ENCODE results near the gene ZNF862. TPM values are rescaled to one million over a fixed set of nuclear protein-coding genes. Genes with fewer than 3 reads are reported as not detected.

Gene ZNF862
- total RNA-seq, 1 experiment from 2014 or later = 42.4 TPM

GRCh38 chr7:149861728-149862045 lies 23.5 kb downstream of the ZNF862 start:
- no TSS peak for BruUV-seq (replicated peaks)

GRCh38 chr7:149862156-149862555 lies 24.0 kb downstream of the ZNF862 start:
- CTCF ChIA-PET = no interaction called here
- intact Hi-C loops (cut with micrococcal nuclease; ENCODE audit: unreplicated experiment) = no loop called here

More at GRCh38 chr7:149861728-149862045, 23.5 kb downstream of the ZNF862 start:
- Histone ChIP-seq H3K4me1 (replicated peaks; ENCODE audit: insufficient read depth) (no peaks in the 10 kb centered on the region), H3K9me2 (ENCODE audit: insufficient read depth) (no peaks in the 10 kb centered on the region), H3K4me2 (no peak overlapping the region), H3K27me3 (ENCODE audit: insufficient read depth, low read depth) (no peaks in the 10 kb centered on the region), H3K4me3 (no peak overlapping the region), H4K20me1 (ENCODE audit: insufficient read depth) (no peaks in the 10 kb centered on the region), H3K9me3 (ENCODE audit: insufficient read depth, low read depth) (no peaks in the 10 kb centered on the region), H2AFZ (no peak overlapping the region), H3K36me3 (ENCODE audit: low read depth) (no peaks in the 10 kb centered on the region), H3K27ac (no peak overlapping the region), H3F3A (ENCODE audit: insufficient read depth, low read depth) (no peaks in the 10 kb centered on the region), H3K79me2 (ENCODE audit: low read depth) (no peaks in the 10 kb centered on the region)
- intact Hi-C loops (cut with micrococcal nuclease; ENCODE audit: unreplicated experiment) = no loop called here
- POLR2A ChIA-PET (ENCODE audit: unreplicated experiment) = interaction anchor here (0.6 kb wide), 2 partner anchors 10 to 12 kb away, joined by 6 to 11 read pairs; no protein-coding TSS in a partner anchor
- no peak for DNase-seq
- CTCF ChIA-PET = no interaction called here
- no peak for TF ChIP-seq CTCF (conservative IDR thresholded peaks at IDR 0.05)
- TF ChIP-seq EZH2 (IDR thresholded peaks at IDR 0.05; ENCODE audit: low read depth) = no peak

GRCh38 chr7:149863500-149863899 lies 25.3 kb downstream of the ZNF862 start:
- no peak overlapping the region for H3K27ac ChIP-seq
- TF ChIP-seq EZH2 (IDR thresholded peaks at IDR 0.05; ENCODE audit: low read depth) (no peak), CTCF (conservative IDR thresholded peaks at IDR 0.05) (no peak)
- H3K79me2 ChIP-seq (ENCODE audit: low read depth) = no peaks in the 10 kb centered on the region
- no TSS peak for BruUV-seq (replicated peaks)
- no peaks in the 10 kb centered on the region for H3K9me2 ChIP-seq (ENCODE audit: insufficient read depth)
- no peaks in the 10 kb centered on the region for H3K27me3 ChIP-seq (ENCODE audit: insufficient read depth, low read depth)
- no peaks in the 10 kb centered on the region for H3F3A ChIP-seq (ENCODE audit: insufficient read depth, low read depth)
- H2AFZ ChIP-seq = no peak overlapping the region
- ChIA-PET CTCF (no interaction called here), POLR2A (ENCODE audit: unreplicated experiment) (no interaction called here)
- no peaks in the 10 kb centered on the region for H4K20me1 ChIP-seq (ENCODE audit: insufficient read depth)
- H3K9me3 ChIP-seq (ENCODE audit: insufficient read depth, low read depth) = no peaks in the 10 kb centered on the region
- H3K36me3 ChIP-seq (ENCODE audit: low read depth) = no peaks in the 10 kb centered on the region
- no peak for DNase-seq
- no peak overlapping the region for H3K4me2 ChIP-seq
- no peaks in the 10 kb centered on the region for H3K4me1 ChIP-seq (replicated peaks; ENCODE audit: insufficient read depth)
- no peak overlapping the region for H3K4me3 ChIP-seq
- intact Hi-C loops (cut with micrococcal nuclease; ENCODE audit: unreplicated experiment) = no loop called here

More at GRCh38 chr7:149862156-149862555, 24.0 kb downstream of the ZNF862 start:
- Histone ChIP-seq H3K9me3 (ENCODE audit: insufficient read depth, low read depth) (no peaks in the 10 kb centered on the region), H2AFZ (no peak overlapping the region), H4K20me1 (ENCODE audit: insufficient read depth) (no peaks in the 10 kb centered on the region), H3K27ac (no peak overlapping the region), H3F3A (ENCODE audit: insufficient read depth, low read depth) (no peaks in the 10 kb centered on the region), H3K4me1 (replicated peaks; ENCODE audit: insufficient read depth) (no peaks in the 10 kb centered on the region), H3K4me3 (no peak overlapping the region), H3K36me3 (ENCODE audit: low read depth) (no peaks in the 10 kb centered on the region), H3K4me2 (no peak overlapping the region), H3K79me2 (ENCODE audit: low read depth) (no peaks in the 10 kb centered on the region), H3K9me2 (ENCODE audit: insufficient read depth) (no peaks in the 10 kb centered on the region), H3K27me3 (ENCODE audit: insufficient read depth, low read depth) (no peaks in the 10 kb centered on the region)
- DNase-seq = no peak
- no TSS peak for BruUV-seq (replicated peaks)
- TF ChIP-seq CTCF (conservative IDR thresholded peaks at IDR 0.05) (no peak), EZH2 (IDR thresholded peaks at IDR 0.05; ENCODE audit: low read depth) (no peak)
- POLR2A ChIA-PET (ENCODE audit: unreplicated experiment) = no interaction called here
